GM21367 (cell line): Measurements from ENCODE around the gene PLXNA2.

ENCODE experiments used
- ATAC-seq: cut with Tn5 transposase; IDR thresholded peaks from one replicate; pipeline ENCODE4 v1.9.1; 2021; ENCODE audit not compliant: unreplicated experiment

The PLXNA2 gene

DNA sequence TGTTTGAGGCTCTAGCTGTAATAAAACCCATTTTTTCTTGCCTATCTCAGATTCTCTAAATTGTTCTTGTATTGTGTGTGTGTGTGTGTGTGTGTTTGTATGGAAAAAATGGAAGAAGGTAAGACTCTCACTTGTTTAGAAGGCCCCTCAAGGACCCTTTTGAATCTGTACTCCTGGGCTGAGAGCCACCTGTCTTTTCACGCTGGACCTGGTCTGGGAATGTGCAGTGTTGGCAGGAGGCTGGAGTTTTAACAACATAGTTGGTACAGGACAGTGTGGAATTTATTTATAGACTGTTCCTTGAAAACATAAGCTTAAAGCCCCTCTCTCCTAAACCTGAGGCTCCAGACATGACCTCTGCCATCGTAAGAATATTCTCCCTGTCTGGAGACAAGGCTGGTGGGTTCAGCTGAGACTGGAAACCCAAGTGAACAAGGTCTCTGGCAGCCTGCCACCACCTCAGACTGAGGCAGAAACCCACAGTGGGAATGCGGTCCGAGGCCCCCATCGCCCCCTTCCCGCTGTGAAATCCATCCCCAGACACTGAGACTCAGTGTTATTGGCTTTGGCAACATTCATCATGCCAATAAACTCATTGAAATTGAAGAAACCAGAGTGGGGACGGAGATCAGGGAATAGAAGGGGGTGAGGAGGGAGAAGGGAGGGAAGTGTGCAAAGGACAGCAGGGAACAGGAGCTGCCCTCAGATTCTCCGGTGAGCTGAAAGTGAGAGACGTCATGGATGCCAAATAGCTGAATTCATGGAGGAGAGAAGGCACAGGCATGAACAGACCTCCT, 24.6 kb upstream of the PLXNA2 start:
- ATAC-seq, result no peak

DNA sequence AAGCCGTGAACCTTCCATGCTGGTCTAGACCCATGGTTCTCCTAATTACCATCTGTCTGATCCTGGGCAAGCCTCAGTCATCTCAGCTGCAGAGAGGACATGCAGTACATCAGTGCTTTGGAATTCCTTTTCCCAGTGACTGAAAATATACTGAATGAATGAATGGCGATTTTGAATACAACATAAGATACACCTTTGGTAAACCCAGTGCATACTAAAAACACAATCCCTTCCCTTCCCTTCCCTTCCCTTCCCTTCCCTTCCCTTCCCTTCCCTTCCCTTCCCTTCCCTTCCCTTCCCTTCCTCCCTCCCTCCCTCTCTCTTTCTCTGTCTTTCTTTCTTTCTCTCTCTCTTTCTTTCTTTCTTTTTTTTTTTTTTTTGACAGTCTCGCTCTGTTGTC, 21.3 kb upstream of the PLXNA2 start:
- no peak for ATAC-seq

DNA sequence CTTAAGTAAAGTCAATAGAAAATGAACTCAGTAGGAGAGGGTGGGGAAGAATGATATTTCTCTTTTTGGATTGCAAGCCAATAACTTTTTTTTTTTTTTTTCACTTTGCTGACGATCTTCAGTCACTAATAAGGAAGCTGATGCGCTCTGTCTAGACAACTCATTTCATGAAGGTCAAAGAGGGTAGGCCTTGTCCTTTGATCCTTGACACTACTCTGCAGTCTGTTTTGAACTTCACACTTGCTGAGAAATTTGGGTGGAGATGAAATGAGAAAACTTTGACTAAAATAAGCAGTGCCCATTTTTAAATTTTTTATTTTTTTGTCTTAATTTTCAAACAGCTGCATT, 20.9 kb upstream of the PLXNA2 start:
- no peak for ATAC-seq

DNA sequence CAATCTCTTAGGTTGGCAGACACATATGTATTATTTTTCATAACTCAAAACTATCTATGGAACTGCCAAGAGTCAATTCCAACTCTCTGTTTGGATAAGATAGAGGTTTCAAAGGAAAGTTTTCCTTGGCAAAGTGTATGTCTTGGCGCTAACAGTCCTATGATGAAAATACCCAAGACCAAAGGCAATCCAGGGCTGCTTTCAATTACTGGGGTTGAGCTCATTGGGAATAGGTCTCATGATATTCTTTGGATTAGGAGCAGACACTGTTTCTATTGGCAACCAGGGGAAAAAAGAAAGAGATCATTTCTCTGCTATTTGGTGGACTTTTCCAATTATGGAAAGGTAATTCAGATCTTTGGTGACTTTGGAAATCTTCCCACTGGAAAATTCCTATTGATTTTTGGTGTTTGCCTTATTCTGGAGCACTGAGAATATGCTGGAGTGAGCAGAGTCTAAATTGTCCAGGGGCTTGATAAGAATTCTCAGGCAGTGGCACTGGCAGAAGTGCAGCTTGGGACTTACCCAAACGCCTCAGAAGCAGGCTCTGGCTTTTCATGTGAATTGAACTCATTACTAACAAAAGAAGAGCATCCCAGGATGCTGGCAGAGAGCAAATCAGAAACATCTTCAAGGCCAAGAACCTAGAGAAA, 20.4 kb upstream of the PLXNA2 start:
- no peak for ATAC-seq

DNA sequence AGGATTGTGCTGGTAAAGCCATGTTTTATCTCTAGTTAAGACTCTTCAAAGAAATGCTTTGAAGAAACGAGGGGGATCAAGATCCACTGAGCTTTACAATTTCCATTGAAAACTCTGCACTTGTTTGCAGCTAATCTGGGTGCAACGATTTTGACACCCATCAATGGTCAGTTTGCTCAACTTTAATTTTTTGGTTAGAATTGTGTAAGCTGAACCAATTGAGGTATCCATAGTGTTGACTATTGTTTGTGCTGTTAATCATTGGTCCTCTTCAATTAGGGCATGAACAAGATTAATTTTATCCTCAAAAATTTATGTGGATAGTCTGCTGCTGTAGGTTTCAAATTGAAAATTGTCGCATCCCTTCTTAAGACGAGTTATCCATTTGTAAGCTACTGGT, 17.7 kb upstream of the PLXNA2 start:
- ATAC-seq, result no peak

DNA sequence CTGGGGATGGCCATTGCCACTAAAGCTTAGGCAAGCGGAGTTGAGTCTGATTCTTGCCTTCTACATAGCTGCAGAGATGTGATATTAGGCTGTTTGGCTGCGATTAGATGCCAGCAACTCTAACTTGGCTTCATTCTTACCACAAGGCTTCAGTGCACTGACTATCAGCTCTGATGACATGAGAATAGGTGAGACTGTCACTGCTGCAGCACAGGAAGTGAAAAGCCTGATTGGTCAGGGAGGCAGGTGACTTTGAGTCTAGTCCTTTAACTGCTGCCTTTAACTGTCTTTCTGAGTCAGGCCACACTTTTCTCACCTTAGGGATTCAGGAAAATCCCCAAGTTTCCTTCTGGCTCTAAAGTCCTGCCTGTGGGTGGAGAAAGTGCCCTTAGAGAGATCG, 14.1 kb upstream of the PLXNA2 start:
- ATAC-seq, result no peak

DNA sequence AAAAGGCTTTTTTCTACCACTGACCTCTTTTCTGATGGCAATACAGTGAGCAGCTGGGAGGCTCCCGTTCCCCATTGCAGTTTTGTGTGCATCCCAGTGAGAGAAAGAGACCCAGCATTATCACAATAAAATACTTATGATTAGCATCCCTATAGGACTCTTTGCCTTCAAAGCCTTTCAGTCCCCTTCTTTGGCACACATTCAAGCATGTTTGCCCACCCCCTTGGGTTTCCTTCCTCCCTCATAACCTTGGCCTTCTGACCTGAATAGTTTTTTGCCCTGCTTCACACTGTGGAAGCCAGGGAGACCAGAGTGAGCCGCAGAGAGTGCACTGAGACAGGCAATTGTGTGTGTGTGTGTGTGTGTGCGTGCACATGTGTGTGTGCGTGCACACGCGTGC, 13.2 kb upstream of the PLXNA2 start:
- ATAC-seq, result no peak

DNA sequence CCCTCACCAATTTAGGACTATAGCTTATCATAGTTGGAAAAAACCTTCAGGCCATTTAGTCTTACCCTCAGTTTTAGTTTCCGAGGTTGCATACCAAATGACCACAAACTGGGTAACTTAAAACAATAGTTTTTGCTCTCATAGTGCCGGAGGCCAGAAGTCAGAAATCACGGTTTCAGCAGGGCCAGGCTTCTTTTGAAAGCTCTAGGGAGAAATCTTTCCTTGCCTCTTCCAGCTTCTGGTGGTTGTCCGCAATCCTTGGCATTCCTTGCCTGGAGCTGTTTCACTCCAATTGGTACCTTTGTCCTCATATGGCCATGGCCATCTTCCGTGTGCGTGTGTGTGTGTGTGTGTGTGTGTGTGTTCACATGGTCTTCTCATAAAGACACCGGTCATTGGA, 12.4 kb upstream of the PLXNA2 start:
- ATAC-seq, result no peak

DNA sequence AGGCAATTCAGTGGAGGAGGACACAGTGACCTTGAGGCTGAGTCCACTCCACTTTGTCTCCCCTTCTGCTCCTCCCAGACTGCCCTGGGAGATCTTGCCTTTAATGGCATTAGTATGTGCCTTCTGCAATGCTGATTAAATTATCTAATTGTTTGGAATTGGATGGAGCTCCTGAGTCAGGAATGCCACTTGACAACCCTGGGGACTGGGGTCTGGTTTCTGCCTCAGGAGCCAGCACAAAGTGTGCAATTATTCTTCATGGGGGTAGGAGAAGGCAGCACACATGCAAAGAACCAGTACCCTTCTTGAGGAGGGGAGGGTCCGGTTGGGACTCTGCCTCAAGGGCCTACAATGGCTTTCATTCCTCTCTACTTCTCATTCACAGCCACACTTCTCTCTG, 11.9 kb upstream of the PLXNA2 start:
- ATAC-seq, result no peak

DNA sequence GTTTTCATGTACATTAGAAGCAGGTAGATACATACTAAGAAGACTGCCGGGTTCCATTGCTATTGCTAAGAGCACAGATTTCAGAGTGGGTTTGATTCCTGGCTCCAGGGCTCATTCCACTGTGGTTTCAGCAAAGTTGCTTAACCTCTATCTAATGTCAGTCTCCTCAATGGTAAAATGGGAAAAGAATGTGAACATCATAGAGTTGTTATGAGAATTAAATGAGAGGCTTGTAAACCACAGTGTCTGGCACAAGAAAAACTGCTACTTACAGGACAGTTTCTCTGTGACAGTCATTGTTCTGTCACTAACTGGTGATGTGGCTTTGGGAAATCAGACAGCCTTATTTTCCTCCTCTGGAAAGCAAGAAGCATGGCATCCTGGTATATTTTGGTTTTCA, 10.7 kb upstream of the PLXNA2 start:
- ATAC-seq, result no peak

DNA sequence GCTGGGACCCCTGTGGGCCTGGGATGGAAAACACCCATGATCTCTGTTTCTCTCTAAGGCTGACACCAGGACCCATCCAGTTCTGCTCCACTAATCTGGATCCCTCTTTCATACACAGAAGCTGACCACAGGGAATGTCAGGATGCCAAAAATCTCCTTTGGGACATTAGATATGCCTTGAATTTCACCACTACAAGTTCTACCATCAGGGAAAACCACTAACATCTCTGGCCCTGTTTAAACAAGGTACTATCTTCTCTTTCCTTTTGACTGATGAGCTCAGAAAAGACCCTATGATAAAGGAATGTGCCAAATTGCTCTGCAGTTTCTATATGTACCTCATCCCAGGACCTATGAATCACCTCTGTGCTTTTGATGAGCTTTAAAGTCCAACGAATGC, 10.2 kb upstream of the PLXNA2 start:
- ATAC-seq, result no peak

DNA sequence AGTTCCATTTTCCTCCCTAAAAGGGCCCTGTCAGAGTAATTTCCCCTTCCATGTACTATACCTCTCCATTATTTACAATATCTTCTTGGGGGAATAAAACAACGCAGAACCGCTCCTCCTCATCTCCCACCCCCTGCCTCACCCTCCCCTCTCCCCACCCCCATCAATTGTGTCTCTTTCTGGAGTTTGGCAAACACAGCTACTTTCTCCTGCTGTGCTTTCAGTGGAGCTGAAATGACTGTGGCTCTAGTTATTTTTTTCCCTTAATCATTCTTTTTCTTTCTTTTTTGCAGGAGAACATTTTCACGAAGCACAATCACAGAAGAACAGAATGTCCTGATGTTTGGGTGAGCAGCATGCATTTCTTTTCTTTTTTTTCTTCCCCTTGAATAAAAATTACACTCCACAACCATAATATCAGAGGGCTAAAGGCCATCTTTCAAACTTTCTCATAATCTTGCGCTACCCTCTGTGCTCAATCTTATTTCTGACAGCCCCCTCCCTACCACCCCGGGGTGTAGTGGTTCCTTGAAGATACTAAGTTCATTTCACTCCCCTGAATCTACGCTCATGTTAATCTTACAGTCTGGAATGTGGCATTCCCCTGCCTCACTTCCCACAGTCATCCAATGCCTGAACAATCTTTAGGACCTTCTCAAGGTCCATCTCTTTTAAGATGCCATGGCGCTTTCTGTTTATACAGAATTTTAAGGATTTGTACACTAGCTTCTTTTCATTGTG, 8.8 kb upstream of the PLXNA2 start:
- ATAC-seq, result no peak

DNA sequence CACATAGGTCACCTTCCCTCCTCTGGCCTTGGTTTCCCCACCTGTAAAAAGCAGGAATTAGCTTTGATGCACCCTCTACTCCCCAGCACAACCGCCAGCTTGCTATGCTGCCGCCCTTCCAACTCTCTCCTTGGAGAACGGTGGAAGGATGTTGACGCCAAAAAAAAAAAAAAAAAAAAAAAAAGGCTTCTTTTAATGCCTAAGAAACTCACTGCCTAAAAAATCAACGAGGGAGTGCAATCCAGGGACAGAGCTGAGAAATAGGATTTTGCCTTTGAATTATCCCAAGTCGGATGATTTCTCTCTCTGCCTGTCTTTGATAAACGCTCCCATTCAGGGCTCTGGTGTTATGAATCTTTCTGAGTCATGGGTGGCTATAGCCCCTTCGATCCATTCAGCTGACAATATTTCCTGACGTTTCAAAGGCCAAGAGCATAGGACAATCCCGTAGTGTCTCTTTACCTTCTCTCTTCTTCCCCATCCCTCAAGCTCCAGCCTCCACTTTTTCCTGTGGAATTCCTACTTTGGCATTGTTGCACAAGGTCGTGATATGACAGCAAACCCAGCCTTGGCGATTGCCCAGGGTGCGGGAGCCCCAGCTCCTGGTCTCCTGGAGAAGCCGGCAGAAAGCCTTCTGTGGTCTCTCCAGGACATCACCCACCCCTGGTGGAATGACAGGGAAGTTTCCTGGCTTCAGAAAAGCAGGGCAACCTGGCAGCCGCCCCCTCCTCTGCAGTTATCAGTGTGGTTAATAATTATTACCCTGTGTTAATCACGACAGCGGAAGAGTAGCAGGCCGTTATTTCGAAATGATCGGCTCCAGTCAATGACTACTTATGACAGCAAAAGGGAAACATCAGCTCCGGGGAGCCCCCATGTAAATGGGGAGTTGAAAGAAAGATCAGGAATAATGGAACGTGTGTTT, 8.0 kb upstream of the PLXNA2 start:
- ATAC-seq, result no peak

DNA sequence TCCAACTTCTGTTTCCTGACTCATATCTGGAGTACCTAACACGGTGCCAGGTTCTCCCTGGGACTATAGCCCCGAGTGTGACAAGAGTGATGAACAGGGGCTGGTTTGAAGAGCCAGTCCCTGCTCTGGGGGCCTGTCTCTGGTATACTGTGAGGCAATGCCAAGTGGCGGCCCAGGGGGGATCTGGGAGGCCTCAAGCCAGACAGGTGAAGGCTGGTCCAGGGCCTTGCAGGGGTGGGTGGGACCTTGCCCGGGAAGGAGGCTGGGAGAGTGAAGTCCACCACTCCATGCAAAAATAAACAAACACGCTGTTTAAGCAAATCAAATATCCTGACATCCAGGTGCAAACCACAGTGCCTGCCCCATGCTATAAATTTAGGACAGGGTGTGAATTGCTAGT, 6.8 kb upstream of the PLXNA2 start:
- no peak for ATAC-seq

DNA sequence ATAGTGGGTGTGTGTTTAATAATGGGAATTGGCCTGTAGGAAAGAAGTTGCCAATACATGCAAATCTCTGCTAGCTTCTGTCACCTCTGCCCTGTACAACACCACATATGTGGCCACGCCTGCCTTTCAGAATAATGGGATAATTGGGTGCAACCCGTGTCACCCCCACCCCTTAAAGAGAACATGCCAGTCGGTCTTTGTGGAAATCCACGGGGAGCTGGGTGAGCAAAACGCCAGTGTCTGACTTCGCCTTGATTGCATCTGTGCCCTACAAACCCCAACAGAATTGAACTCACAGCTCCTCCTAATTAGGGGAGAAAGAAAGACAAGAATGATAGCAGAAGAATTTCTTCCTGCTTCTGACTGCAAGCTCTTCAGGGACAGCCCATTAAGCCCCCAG, 6.4 kb upstream of the PLXNA2 start:
- no peak for ATAC-seq

DNA sequence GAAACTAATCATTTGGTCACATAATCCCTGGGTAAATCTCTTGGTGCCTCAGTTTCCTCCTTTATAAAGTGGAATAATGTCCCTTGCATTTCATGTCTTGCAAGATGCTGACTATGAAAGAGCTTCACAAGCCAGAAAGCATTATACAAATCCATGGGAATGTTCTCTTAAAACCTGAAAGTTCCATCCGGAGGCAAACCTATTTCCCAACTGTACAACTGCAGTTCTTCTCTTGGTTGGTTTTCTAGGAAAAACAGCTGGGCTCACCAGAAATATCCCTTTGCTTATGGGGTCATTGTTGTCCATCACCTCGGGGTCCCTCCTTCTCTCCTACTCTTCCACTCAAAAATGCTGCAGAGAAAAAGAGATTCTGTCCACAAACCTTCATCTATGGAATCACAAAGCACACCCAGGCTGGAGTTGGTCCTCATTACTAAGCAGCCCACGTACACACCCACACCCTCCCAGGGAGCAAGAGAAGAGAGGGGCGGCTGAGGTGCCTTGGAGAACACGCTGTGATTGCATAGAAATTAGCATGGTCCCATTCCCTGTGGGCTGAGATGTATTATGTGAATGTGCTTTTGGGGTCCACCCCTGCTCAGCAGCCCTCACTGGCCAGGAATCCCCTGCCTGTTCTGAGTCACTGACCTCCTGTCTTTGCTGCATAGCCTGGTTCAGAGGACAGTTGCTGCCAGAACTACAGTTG, 5.0 kb upstream of the PLXNA2 start:
- no peak for ATAC-seq

DNA sequence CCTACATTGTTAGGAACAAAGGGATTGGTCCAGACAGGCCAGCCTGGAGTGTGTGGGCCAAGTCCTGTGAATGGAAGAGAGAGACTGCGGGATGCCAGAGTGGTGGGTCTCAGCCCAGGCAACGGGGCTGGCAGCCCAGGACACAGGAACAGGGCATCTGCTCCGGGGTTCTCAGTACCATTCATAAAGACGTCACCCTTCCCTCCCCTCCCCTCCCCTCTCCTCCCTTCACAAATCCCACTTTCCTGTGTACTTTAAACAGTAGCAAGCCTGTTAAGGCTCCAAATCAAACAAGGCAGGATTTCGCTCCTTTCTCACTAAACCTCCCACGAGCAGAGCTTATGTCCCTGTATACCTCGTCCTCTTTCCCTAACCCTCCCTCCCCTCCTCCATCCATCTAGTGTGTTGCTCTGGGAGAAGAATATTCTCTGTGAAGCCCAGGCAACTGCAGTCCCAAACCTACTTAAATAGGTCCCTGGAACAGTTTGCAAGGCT, 4.2 kb upstream of the PLXNA2 start:
- ATAC-seq, result no peak

DNA sequence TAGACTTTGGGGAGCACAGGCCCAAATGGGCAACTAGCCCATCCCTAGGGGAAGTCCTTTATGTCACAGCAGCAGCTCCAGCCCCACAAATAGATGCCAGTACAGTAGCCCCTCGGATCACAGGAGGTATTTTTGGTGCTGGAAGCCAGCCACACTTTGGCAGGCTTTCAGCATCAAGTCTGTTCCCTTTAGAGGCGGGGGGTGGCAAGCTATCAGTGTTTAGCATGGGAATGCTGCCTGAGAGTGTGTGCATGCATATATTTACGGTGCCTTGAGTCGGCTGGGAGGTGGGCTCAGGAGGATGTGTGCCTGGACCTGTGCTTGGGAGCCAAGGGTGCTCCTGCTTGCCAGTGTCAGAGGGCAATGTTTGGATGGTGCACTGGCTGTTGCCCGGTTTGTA, 3.5 kb upstream of the PLXNA2 start:
- no peak for ATAC-seq

DNA sequence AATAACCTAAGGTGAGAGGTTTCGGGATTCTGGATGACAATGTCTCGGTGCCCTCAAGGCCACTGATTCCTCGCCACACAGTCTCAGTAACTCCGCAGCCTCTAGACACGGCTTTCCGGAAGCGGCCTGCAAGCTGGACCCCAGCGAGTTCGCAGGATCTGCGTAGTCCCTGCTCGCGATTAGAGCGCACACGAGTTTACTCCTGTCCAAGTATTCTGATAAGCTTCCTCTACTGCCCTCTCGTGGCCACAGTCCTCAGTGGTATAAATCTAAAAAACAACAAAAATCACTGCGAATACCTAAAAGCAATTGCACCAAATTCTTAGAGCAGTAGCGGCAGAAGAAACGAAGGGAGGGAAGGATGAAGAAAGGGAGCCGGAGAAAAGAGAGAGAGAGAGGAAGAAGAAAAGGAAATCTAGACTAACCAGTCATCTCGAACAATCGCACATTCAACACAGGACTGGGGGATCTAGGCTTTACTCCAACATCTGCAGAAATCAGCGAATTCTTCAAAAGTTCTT, 1.1 kb upstream of the PLXNA2 start:
- ATAC-seq, result peak; percentile 67

DNA sequence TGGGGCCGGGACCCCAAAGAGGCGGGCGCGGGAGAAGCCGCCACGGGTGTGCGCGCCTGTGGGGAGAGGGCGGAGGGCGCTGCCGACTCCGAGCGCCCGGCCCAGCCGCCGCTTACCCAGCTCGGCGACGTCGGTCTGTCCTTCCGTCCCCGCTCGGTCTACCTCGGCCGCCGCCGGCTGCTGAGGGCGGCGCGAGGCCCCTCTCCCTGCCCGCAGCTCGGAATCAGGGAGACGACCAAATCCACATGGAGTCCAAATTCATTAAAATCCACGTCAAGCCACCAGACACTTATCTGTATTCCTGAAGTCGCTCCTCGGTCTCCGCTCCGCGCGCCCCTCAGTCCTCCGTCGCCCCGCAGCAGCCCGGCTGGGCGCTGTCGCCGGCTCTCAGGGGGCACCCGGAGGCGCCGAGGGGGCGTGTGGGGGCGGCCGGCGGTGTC, 637 bp downstream of the PLXNA2 start:
- ATAC-seq, result no peak
